Measurements from ENCODE around the gene PARK7.

Gene PARK7

GRCh38 chr1:7985851-7986612, 24.5 kb downstream of the PARK7 start:
- DNase-seq, result no peak

GRCh38 chr1:7987528-7987927, 26.0 kb downstream of the PARK7 start:
- no peak for DNase-seq

GRCh38 chr1:7988576-7988975, 27.1 kb downstream of the PARK7 start:
- DNase-seq, result no peak

GRCh38 chr1:7989762-7990428, 28.4 kb downstream of the PARK7 start:
- DNase-seq, result no peak

GRCh38 chr1:7991504-7992440, 30.3 kb downstream of the PARK7 start:
- DNase-seq, result no peak

GRCh38 chr1:7992885-7993284, 31.4 kb downstream of the PARK7 start:
- no peak for DNase-seq

GRCh38 chr1:7993593-7994479, 32.3 kb downstream of the PARK7 start:
- no peak for DNase-seq

GRCh38 chr1:7994827-7995226, 33.3 kb downstream of the PARK7 start:
- DNase-seq, result no peak

- no peak for DNase-seq
These were observed 33.9 kb downstream of the PARK7 start for GRCh38 chr1:7995437-7995836.

- no peak for DNase-seq
These were observed 40.9 kb downstream of the PARK7 start for GRCh38 chr1:8002329-8002910.

- no peak for DNase-seq
These were observed 41.4 kb downstream of the PARK7 start for GRCh38 chr1:8002921-8003320.

- DNase-seq, result no peak
These were observed 42.1 kb downstream of the PARK7 start for GRCh38 chr1:8003438-8004112.

GRCh38 chr1:8004113-8004802, 42.7 kb downstream of the PARK7 start:
- DNase-seq, result no peak

GRCh38 chr1:8004803-8005573, 43.5 kb downstream of the PARK7 start:
- DNase-seq, result no peak

- no peak for DNase-seq
These were observed 44.8 kb downstream of the PARK7 start for GRCh38 chr1:8006037-8006963.

- DNase-seq, result no peak
These were observed 47.8 kb downstream of the PARK7 start for GRCh38 chr1:8009043-8010002.

GRCh38 chr1:8010080-8010664, 48.7 kb downstream of the PARK7 start:
- no peak for DNase-seq
